Measurements from ENCODE around the gene RER1. TPM values are rescaled to one million over a fixed set of nuclear protein-coding genes. Genes with fewer than 3 reads are reported as not detected.

Gene RER1
- total RNA-seq, 1 donor from 2014 or later, result 141 TPM

- DNase-seq (ENCODE audit: low spot score), result no peak
Measured at GRCh38 chr1:2353551-2354438, 37.8 kb upstream of the RER1 start.

- DNase-seq (ENCODE audit: low spot score), result no peak
Measured at GRCh38 chr1:2354511-2355372, 36.9 kb upstream of the RER1 start.

DNA sequence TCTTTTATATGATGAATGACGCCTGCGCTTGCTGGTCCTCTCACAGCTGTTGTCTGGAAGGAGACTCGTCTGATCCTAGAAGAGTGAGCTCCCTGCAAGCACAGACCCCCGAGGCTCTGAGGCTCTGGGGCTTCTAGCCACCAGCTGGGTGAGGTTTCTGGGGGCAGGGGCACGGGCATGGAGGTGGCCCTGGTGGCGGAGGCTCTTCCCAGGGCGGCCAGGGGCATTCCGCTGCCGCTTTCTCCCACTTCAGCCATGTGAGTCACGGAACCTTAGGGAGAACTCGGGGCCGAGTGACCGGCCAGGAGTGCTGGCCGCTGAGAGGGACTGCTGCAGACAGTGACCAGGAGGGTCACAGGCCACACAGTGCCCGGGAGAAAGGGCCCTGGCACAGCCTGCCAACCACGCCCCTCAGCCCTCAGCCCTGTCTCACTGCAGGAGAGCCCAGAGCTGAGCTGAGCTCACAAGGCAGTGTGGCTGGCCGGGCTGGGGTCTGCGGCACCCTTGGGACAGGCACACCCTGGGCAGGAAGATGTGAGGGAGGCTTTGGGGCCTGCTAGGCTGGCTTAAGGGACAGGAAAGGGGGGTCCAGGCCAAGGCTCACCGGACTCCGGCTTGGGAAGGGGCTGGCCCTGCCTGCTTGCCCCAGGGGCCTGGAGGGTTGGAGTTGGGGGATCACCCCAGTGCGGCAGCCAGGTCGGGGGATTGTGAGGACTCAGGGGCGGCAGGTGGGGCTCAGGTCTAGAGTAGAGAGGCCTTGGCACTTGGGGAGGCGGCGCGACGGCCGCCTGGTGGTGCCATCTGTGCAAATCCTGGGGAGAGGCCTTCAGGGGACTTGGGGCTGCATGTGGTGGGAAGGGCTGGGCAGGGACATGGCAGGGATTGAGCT lies 36.0 kb upstream of the RER1 start:
- no peak for DNase-seq (ENCODE audit: low spot score)

GRCh38 chr1:2356401-2356800 lies 35.2 kb upstream of the RER1 start:
- DNase-seq (ENCODE audit: low spot score), result no peak

DNA sequence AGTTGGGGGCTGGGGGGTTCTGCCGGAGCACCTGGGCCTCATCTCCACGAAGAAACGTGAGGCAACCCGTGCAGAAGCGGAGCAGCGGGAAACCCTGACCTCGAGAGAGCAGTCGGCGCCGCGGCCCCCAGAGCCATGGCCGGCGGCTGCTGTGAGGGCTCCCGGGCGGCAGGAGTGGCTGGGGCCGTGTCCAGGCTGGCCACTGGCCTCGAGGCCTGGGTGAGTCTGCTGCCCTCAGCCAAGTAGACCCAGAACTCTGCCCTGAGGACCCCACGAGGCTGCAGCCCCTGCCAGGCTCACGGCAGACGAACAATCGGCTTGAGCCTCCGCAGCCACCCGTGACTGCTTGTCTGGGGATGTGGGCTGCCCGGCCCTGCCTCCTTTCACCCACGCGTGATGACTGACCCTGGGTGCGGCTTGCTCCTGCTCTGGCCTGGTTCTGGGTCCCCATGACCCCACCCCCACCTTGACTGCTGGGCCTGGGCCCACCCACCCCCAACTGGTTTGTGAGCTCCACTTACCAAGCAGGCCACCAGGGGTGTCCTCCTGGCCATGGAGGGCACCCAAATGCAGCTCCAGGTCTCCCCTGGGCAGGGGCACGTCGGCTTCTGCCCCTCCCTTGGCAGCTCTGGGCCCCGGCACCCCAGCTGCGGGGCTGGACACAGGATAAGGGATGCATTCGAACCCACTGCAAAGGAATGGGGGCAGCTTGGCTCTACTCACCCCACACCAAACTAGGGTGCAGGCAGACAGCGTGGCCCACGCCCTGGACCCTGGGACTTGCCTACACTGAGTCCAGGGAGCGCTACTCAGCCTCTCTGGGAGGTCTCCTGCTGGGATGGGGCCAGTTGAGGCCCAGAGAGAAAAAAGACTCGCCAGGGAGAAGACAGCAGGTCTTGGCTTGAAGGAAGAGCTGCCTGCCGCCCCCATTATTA lies 34.5 kb upstream of the RER1 start:
- DNase-seq (ENCODE audit: low spot score), result no peak

GRCh38 chr1:2358072-2358471 lies 33.6 kb upstream of the RER1 start:
- DNase-seq (ENCODE audit: low spot score), result no peak

DNA sequence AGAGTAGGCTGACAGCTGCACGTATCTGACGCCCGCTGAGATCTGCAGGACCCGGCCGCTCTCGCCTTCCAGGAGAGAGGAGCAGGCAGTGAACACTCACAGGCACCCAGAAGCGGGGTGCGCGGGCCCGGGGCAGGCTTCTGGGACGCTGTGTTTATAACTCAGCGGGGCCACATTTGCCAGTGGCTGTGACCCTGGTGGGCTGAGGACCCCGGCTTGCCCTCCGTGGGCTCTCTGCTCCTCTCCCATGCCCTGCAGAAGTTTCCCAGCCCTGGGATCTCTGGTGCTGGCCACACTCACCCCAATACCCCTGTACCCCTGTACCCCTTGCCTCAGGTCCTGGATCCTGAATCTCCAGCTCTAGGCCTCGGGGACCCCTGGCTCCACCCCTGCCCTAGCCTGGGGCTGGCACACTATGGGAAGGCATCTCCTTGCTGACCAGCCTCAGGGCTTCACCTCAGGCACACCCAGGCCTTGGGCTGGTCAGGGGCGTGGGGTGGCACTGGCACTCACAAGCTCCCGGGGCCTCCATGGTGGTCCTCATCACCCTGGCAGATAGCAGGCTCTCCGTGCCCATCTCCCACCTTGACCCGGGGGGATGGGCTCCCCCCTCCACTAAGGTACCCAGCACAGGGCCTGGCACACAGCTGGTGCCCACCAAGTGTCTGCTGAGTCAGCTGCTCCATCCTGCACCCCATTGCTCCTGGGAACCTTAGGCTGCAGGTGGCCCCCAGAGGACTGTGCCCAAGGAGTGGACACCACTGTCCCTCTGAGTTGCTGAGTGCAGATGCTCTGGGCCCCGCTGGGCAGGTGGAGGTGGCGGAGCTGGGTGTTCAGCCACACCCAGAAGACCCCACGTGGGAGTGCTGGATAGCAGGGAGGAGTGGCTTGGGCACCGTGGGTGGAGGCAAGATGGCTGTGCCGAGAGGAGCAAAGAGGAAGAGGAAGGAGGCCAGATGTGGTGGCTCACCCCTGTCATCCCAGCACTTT lies 32.7 kb upstream of the RER1 start:
- no peak for DNase-seq (ENCODE audit: low spot score)

DNA sequence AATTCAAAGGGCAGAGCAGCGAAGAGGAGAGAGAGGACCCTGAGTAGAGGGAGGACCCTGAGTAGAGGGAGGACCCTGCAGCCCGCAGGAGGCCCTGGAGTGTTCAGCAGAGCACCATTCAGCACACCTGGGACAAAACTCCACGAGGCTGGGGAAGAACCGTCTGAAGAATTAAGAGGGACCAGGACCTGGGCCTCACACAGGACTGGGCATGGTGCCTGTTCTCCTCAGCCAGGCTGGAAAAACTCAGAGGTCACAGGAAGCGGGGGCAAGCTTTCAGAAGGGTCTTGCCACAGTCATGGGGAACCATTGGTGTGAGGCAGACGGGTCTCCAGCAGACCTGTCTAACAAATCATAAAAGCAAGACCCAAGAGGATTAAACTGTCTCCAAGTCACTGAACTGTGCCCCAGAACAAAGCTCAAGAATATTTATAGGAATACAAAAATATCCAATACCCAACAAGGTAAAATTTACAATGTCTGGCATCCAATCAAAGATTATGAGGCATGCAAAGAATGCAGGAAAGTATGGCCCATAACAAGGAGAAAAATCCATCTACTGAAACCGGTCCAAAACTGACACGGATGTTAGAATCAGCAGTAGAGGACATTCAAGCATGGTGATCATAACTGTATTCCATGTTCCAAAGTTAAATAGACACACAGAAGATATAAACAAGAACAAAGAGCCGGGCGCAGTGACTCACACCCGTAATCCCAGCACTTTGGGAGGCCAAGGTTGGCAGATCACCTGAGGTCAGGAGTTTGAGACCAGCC lies 30.9 kb upstream of the RER1 start:
- DNase-seq (ENCODE audit: low spot score), result no peak

- DNase-seq (ENCODE audit: low spot score), result no peak
Measured at GRCh38 chr1:2363847-2364513, 27.7 kb upstream of the RER1 start.

GRCh38 chr1:2368053-2368744 lies 23.4 kb upstream of the RER1 start:
- DNase-seq (ENCODE audit: low spot score), result no peak

DNA sequence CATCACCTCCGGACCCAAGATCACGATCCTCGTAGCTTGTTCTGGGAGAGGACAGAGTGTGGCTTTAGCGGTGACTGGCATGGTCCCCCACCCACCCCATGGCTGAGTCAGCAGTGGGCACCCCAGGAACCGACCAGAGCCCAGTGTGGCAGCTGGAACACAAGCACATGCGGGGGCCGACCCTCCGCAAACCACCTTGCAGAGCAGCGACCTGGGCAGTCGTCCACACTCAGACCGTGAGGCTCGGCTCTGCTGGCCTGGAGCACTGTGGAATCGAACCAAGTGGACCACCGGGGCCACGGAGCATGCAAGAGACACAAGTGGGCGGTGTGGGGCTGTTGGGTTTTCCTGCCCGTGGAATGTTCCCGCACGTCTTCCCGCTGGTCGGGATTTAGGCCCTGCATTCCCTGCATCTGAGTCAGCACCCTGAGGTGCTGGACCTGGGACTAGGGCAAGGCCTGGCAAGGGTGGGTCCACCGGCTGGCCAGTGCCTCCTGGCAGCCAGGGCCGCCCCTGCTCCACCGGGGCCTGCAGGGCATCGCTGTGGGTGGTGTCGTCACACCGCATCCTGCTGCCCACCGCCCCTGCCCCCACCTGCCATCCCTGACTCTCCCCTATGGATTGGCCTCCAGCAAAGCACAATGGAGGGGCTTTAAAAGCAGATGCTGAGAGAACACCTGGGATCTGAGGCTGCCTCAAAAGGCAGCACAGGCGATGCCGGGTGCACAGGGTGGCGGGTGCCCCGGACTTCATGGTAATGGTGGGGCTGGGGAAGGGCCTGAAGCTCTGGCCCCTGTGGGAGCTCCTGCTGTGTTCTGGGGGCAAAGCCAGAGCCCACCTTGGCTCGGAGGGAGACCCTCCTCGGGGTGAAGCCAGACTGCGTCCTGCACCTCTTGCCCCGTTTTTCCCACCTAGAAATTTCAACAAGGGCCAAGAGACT lies 18.8 kb upstream of the RER1 start:
- no peak for DNase-seq (ENCODE audit: low spot score)

DNA sequence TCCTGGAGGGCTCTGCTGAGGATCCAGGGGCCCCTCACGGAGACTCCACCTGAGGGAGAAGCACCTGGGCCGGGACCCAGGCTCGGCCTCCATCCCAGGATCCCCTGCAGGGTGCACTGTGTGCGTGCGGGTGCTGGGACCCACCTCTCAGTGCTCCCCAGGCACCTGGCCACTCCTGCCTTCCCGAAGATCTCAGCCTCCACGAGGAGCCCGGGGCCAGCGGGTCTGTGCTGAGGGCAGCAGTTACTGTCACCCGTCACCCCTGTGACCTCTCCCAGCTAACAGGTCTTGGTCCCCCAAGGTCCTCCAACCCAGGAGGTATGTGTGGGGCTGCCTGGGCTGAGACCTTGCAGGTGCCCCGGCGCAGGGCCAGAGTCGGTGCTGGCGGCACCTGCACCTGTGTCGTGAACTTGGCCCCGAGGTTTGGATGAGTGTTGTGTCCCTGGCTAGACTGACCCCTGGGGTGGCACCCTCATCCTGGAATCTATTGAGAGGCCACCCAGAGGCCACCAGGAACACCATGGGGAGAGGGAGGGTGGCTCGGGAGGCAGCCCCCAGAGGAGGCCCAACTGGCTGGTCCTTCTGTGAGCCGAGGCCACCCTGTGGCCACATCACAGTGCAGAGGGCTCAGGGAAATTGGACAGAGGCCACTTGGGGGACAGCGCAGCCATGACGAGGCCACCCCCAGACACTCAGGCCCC lies 17.9 kb upstream of the RER1 start:
- DNase-seq (ENCODE audit: low spot score), result no peak

GRCh38 chr1:2374252-2375155 lies 17.1 kb upstream of the RER1 start:
- DNase-seq (ENCODE audit: low spot score), result no peak

DNA sequence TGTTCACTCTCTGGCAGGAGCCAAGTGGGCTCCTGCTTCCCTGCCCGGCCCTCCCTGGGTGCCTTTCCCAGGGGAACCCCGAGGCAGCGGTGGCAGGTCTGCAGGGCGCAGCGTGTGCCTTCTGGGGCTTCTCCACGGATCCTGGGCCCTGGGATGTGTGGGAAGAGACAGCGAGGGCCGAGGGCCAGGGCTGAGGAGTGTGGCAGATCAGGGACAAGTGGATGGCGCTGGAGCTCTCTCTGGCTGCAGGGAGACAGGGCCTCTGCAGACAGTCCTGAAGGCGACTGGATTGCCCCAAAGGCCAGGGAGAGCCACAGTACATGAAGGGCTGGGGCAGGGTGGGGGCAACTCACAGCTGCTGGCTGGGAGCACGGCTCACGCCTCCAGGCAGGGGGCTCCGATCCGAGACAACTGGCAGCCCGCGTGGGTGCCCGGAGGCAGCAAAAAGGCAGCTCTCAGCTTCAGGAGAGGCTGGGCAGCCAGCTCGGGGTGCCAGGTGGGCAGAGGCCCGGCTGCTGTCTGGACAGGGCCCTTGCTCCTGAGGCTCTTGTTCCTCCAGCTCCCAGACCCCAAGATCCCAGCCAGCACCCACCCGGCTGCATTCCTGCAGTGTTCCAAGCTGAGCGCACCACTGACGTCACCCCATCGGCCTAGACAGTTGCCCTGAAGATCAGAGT lies 16.3 kb upstream of the RER1 start:
- no peak for DNase-seq (ENCODE audit: low spot score)
